Measurements from ENCODE around the gene ZNF385B.

The ZNF385B gene

GRCh38 chr2:179429597-179429996 is 431.8 kb downstream of the ZNF385B start:
- Histone ChIP-seq H3K27ac (ENCODE audit: extremely low read depth, low read depth, low read length) (no peak overlapping the region), H3K9me3 (ENCODE audit: control insufficient read depth, insufficient read depth, low read depth, low read length) (no peaks in the 10 kb centered on the region), H3K36me3 (ENCODE audit: control insufficient read depth in 2 of 2, insufficient read depth in 1 of 2, low read length in 2 of 2) (no peaks in the 10 kb centered on the region), H3K4me3 (ENCODE audit: low read depth, low read length) (no peak overlapping the region), H3K4me1 (ENCODE audit: control insufficient read depth, insufficient read depth, low read length) (peaks cover 5% of the 10 kb centered on the region; the same call in 1 of the 2 replicates)
- CTCF ChIA-PET, result interaction anchor here (1.4 kb wide), 1 partner anchor 19 kb away, joined by 4 read pairs; no protein-coding TSS in a partner anchor
- POLR2A ChIA-PET, result no interaction called here
- TF ChIP-seq ZBTB20 (tag by site-specific recombination; IDR thresholded peaks at IDR 0.05), result no peak
- TF ChIP-seq ATF2 (tag by site-specific recombination; IDR thresholded peaks at IDR 0.05; ENCODE audit: low read depth), result peak; percentile 76
- TF ChIP-seq ZNF366 (tag by site-specific recombination; conservative IDR thresholded peaks at IDR 0.05), result 0 out of 2 replicates have a peak, but pooled peaks have one; percentile 25
- 0 out of 2 replicates have a peak, but pooled peaks have one; percentile 38 for TF ChIP-seq ZNF18 (tag by site-specific recombination; IDR thresholded peaks at IDR 0.05)
- no peak for TF ChIP-seq ZNF571 (tag by site-specific recombination; IDR thresholded peaks at IDR 0.05)
- TF ChIP-seq ZIC2 (tag by site-specific recombination; IDR thresholded peaks at IDR 0.05), result peak; percentile 36; the same call in 1 of the 2 replicates
- TF ChIP-seq ZNF677 (tag by site-specific recombination; IDR thresholded peaks at IDR 0.05), result no peak
- peak; percentile 14; the same call in 1 of the 2 replicates for TF ChIP-seq PRDM10 (tag by site-specific recombination; IDR thresholded peaks at IDR 0.05)
- no peak for TF ChIP-seq ZNF23 (tag by site-specific recombination; IDR thresholded peaks at IDR 0.05; ENCODE audit: borderline replicate concordance)
- 0 out of 2 replicates have a peak, but pooled peaks have one; percentile 12 for TF ChIP-seq PRDM1 (tag by site-specific recombination; IDR thresholded peaks at IDR 0.05)
- TF ChIP-seq ZNF701 (tag by site-specific recombination; IDR thresholded peaks at IDR 0.05), result no peak
- peak; percentile 90 for TF ChIP-seq ZNF529 (tag by site-specific recombination; IDR thresholded peaks at IDR 0.05; ENCODE audit: insufficient replicate concordance)
- TF ChIP-seq ZNF501 (tag by site-specific recombination; IDR thresholded peaks at IDR 0.05), result no peak
- peak; percentile 64 for TF ChIP-seq GLIS1 (tag by site-specific recombination; IDR thresholded peaks at IDR 0.05)
- TF ChIP-seq ZNF155 (tag by site-specific recombination; IDR thresholded peaks at IDR 0.05), result no peak

GRCh38 chr2:179429060-179429471 is 432.3 kb downstream of the ZNF385B start:
- POLR2A ChIA-PET, result no interaction called here

More at GRCh38 chr2:179429060-179429471, 432.3 kb downstream of the ZNF385B start:
- H3K36me3 ChIP-seq (ENCODE audit: control insufficient read depth in 2 of 2, insufficient read depth in 1 of 2, low read length in 2 of 2), result no peaks in the 10 kb centered on the region
- H3K4me3 ChIP-seq (ENCODE audit: low read depth, low read length), result no peak overlapping the region
- CTCF ChIA-PET, result interaction anchor here (1.4 kb wide), 1 partner anchor 18 kb away, joined by 4 read pairs; no protein-coding TSS in a partner anchor
- H3K9me3 ChIP-seq (ENCODE audit: control insufficient read depth, insufficient read depth, low read depth, low read length), result no peaks in the 10 kb centered on the region
- H3K4me1 ChIP-seq (ENCODE audit: control insufficient read depth, insufficient read depth, low read length), result peaks cover 5% of the 10 kb centered on the region; the same call in 1 of the 2 replicates
- H3K27ac ChIP-seq (ENCODE audit: extremely low read depth, low read depth, low read length), result no peak overlapping the region; the same call in 1 of the 2 replicates
- TF ChIP-seq SCRT2 (tag by site-specific recombination; IDR thresholded peaks at IDR 0.05), result peak; percentile 85
- TF ChIP-seq ZNF366 (tag by site-specific recombination; conservative IDR thresholded peaks at IDR 0.05), result no peak; the same call in 1 of the 2 replicates
- TF ChIP-seq ZNF398 (tag by site-specific recombination; IDR thresholded peaks at IDR 0.05), result peak; percentile 50; the same call in 1 of the 2 replicates
- TF ChIP-seq SCRT1 (tag by site-specific recombination; IDR thresholded peaks at IDR 0.05; ENCODE audit: borderline replicate concordance), result 0 out of 2 replicates have a peak, but pooled peaks have one; percentile 57
